ENCODE measurements around the gene UBASH3B.

Gene UBASH3B

DNA sequence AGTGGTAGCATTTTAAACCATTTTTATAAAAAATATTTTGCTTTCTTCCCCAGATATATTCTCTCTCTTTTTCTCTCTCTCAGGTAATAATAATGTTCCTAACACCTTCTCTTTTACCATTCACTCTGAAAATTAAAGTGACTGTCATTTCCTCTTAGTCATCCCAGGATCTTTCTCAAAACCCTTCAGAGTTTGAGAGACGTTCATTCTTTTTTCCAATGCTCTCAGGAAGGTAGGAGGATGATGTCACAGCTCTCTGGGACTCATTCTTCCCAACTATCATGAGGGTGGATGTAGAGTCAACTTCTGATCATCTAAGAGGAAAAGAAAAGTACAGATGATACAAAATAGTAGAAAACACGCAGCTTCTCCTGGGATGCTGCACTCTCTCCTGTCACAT, 122.6 kb downstream of the UBASH3B start:
- TF ChIP-seq, protein P1, sequence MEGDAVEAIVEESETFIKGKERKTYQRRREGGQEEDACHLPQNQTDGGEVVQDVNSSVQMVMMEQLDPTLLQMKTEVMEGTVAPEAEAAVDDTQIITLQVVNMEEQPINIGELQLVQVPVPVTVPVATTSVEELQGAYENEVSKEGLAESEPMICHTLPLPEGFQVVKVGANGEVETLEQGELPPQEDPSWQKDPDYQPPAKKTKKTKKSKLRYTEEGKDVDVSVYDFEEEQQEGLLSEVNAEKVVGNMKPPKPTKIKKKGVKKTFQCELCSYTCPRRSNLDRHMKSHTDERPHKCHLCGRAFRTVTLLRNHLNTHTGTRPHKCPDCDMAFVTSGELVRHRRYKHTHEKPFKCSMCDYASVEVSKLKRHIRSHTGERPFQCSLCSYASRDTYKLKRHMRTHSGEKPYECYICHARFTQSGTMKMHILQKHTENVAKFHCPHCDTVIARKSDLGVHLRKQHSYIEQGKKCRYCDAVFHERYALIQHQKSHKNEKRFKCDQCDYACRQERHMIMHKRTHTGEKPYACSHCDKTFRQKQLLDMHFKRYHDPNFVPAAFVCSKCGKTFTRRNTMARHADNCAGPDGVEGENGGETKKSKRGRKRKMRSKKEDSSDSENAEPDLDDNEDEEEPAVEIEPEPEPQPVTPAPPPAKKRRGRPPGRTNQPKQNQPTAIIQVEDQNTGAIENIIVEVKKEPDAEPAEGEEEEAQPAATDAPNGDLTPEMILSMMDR (conservative IDR thresholded peaks at IDR 0.05; ENCODE audit: low read depth), result no peak
- DNase-seq (ENCODE audit: low spot score), result no peak
- ChIA-PET CTCF (interaction anchor here (0.7 kb wide), 2 partner anchors 149 to 208 kb away, joined by 4 to 5 read pairs; no protein-coding TSS in a partner anchor), POLR2A (ENCODE audit: low non-redundant PET) (no interaction called here)
- H3K27ac ChIP-seq, result no peak overlapping the region

DNA sequence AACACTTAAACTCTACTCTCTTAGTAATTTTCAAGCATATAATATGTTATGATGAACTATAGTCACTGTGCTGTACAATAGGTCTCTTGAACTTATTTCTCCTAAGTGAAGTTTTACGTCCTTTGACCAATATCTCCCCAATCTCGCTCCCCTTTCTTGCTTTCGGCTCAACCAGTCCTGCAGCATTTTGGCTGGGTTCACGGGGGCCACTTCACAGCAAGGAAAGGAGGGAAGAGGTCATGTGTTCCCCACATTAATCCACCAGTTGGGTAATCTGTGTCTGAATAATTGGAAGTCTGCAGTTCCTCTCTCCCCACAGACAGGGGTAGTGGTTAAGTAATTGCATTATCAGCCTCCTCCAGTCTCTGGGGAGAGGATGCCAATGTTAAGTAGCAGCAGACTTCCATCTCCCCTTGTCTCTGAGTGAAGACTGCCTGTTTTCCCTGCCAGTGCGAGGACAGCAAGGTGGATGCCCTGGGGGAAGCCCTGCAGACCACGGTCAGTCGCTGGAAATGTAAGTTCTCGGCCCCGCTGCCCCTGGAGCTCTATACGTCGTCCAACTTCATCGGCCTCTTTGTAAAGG, 123.6 kb downstream of the UBASH3B start:
- H3K27ac ChIP-seq, result no peak overlapping the region
- ChIA-PET POLR2A (ENCODE audit: low non-redundant PET) (no interaction called here), CTCF (interaction anchor here (1.3 to 2.6 kb wide), 2 partner anchors 75 to 150 kb away, joined by 3 to 18 read pairs; no protein-coding TSS in a partner anchor)
- TF ChIP-seq, protein P1 (conservative IDR thresholded peaks at IDR 0.05; ENCODE audit: low read depth), result no peak
- no peak for DNase-seq (ENCODE audit: low spot score)

DNA sequence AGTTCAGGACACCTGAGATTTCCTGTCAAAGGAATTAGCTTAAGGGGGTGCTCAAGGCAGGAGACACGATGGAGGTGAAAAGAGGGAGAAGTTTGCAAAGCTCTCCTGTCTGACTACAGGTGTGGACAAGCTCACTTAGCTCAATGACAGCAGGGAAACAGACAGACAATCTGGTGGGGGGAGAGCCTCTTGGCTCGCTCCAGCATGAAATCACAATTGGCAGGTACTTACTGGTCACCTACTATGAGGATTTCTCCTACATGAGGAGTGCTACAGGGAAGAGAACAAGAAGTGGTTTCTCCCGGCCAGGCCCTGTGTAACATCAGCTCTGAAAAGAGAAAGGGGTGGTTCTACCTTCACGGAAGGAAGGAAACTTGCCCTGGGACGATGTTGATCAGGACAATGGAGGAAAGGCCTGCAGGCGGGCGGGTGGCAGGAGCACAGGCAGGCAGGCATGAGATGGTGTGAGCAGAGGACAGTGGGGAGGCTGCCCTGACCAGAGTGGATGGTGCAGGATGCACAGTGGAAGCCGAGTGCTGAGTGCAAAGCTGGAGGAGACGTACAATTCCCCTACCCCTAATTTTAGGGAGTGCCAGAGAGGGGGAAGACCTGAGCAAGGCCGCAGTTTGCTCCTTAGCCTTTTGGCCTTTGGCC, 124.9 kb downstream of the UBASH3B start:
- TF ChIP-seq, protein P1 (conservative IDR thresholded peaks at IDR 0.05; ENCODE audit: low read depth), result no peak
- POLR2A ChIA-PET (ENCODE audit: low non-redundant PET), result no interaction called here
- no peak overlapping the region for H3K27ac ChIP-seq
- DNase-seq (ENCODE audit: low spot score), result no peak
- CTCF ChIA-PET, result interaction anchor here (0.6 to 2.6 kb wide), 9 partner anchors 8 to 207 kb away, joined by 3 to 18 read pairs (median 4); no protein-coding TSS in a partner anchor

DNA sequence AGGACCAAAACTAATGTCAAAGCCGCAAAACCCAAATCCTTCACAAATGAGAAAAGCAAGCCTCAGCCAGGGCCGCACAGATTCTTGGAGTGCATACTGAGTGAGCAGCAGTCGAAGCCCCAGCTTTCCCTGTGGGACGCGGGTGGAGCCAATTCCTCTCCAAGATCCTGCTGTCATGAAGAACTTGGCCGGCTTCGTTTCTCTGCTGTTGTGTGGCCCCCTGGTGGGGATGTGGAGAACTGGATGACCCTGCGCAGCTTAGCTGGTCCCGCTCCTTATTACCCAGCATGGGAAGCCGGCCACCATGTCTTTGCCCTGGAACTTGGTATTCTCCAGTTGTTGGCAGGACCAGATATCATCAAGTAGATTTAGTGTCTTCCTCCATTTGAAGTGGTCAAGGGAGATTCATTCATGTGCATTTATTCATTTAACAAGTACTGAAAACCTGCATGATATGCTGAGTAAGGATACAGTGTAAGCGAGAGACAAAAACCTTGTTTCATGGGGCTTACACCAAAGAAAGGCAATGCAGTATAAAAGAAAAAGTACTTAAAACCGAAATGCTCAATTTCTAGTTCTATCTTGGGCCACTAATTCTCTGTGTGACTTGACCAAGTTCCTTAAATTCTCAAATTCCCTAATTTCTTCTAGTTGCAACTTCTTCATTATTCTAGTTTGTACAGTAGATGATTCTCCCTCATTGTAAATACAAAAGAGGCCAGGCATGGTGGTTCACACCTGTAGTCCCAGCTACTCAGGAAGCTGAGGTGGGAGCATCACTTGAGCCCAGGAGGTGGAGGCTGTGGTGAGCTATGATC, 126.1 kb downstream of the UBASH3B start:
- H3K27ac ChIP-seq, result no peak overlapping the region
- DNase-seq (ENCODE audit: low spot score), result peak; percentile 85
- POLR2A ChIA-PET (ENCODE audit: low non-redundant PET), result no interaction called here
- CTCF ChIA-PET, result interaction anchor here (0.6 to 3.2 kb wide), 20 partner anchors 9 to 1126 kb away, joined by 3 to 18 read pairs (median 4); partner anchors contain the start of gene UBASH3B
- TF ChIP-seq, protein P1 (conservative IDR thresholded peaks at IDR 0.05; ENCODE audit: low read depth), result peak; percentile 90

DNA sequence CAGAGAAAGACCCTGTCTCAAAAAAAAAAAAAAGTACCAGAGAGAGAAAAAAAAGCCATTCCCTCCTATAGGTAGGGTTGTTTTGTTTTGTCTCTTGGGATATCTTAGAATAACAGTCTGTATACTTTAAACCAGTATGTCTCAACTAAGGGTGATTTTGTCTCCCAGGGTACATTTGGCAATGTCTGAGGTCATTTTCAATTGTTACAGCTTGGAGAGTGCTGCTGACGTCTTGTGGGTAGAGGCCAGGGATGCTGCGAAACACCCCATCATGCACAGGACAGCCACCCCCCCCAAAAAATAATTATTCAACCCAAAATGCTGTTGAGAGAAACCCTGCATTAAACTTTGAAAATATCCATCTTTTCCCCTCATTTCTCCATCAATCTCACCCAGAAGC, 126.7 kb downstream of the UBASH3B start:
- ChIA-PET CTCF (interaction anchor here (0.6 to 3.2 kb wide), 7 partner anchors 82 to 202 kb away, joined by 4 to 16 read pairs (median 4); no protein-coding TSS in a partner anchor), POLR2A (ENCODE audit: low non-redundant PET) (no interaction called here)
- H3K27ac ChIP-seq, result no peak overlapping the region
- TF ChIP-seq, protein P1 (conservative IDR thresholded peaks at IDR 0.05; ENCODE audit: low read depth), result no peak
- DNase-seq (ENCODE audit: low spot score), result no peak

DNA sequence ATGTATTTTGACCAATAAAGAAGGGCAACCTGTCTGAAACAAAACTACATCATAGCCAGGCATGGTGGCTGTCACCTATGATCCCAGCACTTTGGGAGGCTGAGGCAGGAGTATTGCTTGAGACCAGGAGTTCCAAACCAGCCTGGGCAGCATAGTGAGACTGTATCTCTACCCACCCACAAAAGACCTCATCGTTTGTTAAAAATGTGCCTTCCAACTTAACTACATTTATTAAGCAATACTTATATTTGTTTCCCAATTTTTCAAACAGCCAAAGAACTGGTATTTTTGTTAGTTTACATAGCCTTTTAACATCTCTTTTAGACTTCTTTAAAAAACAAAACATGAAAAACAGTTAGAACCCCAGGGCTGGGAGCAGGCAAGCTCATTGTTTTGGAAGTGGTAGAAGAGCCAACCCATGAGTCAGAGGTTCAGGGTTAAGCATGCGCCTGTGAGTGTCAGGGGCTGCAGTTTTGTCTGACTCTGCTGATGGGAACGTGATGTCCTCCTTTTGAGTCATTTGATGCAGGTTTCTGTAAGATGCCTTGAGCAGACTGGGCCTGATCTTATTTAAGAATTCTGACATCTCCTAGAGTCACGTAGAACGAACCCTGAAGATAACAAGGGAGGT, 128.9 kb downstream of the UBASH3B start:
- H3K27ac ChIP-seq, result peak overlapping the region; percentile 58; the same call in 1 of the 2 replicates
- peak; percentile 80 for DNase-seq (ENCODE audit: low spot score)
- TF ChIP-seq, protein P1 (conservative IDR thresholded peaks at IDR 0.05; ENCODE audit: low read depth), result no peak
- CTCF ChIA-PET, result interaction anchor here (0.5 to 3.2 kb wide), 2 partner anchors 70 to 155 kb away, joined by 3 to 7 read pairs; no protein-coding TSS in a partner anchor
- POLR2A ChIA-PET (ENCODE audit: low non-redundant PET), result no interaction called here
